ENCODE data around the gene FAM83G. TPM values are rescaled to one million over a fixed set of nuclear protein-coding genes. Genes with fewer than 3 reads are reported as not detected.

The FAM83G gene
- total RNA-seq, 4 donors from 2014 or later, result 1.0 to 10.7 (median 1.8) TPM

DNA sequence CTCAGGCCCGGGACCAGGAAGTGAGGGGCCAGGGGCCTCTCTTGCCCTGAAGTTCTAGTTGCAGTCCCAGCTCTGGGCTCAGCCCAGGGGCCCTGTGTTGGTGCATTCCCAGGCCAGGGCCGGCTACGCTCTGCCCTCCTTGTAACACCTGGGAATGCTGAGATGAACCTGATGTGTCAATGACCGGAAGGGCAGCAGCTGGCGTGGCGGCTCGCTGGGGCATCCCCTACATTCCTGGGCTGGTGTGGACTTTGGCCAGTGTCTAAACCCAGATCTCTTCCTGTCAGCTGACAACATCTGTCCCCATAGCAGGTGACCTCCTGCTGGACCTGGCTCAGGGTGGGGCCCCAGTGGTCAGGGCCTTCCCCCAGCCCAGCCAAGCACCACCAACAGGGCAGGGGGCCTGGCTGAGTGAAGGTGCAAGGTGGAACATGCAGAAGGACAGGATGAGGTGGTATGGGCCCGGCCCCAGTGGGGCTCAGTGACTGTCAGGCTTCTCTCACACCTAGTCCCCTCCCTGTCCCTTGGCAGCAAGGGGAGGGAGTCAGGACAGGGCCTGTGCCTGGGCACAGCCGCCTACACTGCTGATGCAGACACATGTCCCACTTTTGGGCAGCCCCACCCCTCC is 15.9 kb downstream of the FAM83G start:
- Histone ChIP-seq H3K4me1 (no peaks in the 10 kb centered on the region), H3K36me3 (no peaks in the 10 kb centered on the region), H3K9me3 (no peaks in the 10 kb centered on the region), H3K27ac (no peak overlapping the region), H3K27me3 (no peaks in the 10 kb centered on the region), H3K4me3 (no peak overlapping the region)
- TF ChIP-seq CTCF (IDR thresholded peaks at IDR 0.05), result no peak
- TF ChIP-seq POLR2A (IDR thresholded peaks at IDR 0.05), result no peak
- no peak for DNase-seq
- intact Hi-C loops (cut with DNase I; ENCODE audit: low total_unique reads), result no loop called here

GRCh38 chr17:18987862-18988545 is 16.6 kb downstream of the FAM83G start:
- intact Hi-C loops (cut with DNase I; ENCODE audit: low total_unique reads), result no loop called here
- Histone ChIP-seq H3K36me3 (no peaks in the 10 kb centered on the region), H3K4me1 (no peaks in the 10 kb centered on the region), H3K9me3 (no peaks in the 10 kb centered on the region), H3K4me3 (no peak overlapping the region), H3K27me3 (no peaks in the 10 kb centered on the region), H3K27ac (no peak overlapping the region)
- no peak for TF ChIP-seq POLR2A (IDR thresholded peaks at IDR 0.05)
- TF ChIP-seq CTCF (IDR thresholded peaks at IDR 0.05), result no peak
- no peak for DNase-seq

DNA sequence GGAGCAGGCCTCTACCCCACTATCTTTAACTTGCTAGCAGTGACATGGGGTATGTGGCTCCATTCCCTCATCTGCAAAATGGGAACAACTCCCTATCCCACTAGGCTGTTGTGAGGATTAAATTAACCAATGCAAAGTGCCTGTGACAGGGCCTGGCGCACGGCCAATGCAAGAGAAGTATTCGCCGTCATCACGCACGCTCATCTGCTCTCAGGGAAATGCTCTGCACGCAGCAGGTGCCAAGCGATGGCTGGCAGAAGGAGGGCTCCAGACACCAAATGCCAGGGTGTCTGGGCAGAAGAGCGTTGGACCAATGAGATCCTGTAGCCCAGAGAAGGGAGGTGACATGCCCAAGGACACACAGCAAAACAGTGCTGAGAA is 17.3 kb downstream of the FAM83G start:
- no peak for DNase-seq
- Histone ChIP-seq H3K27ac (no peak overlapping the region), H3K27me3 (no peaks in the 10 kb centered on the region), H3K4me1 (no peaks in the 10 kb centered on the region), H3K9me3 (no peaks in the 10 kb centered on the region), H3K36me3 (no peaks in the 10 kb centered on the region), H3K4me3 (no peak overlapping the region)
- intact Hi-C loops (cut with DNase I; ENCODE audit: low total_unique reads), result no loop called here
- TF ChIP-seq POLR2A (IDR thresholded peaks at IDR 0.05), result no peak
- TF ChIP-seq CTCF (IDR thresholded peaks at IDR 0.05), result no peak

- Histone ChIP-seq H3K9me3 (no peaks in the 10 kb centered on the region), H3K4me1 (no peaks in the 10 kb centered on the region), H3K27ac (no peak overlapping the region), H3K36me3 (no peaks in the 10 kb centered on the region), H3K27me3 (no peaks in the 10 kb centered on the region), H3K4me3 (no peak overlapping the region)
- intact Hi-C loops (cut with DNase I; ENCODE audit: low total_unique reads), result no loop called here
- no peak for DNase-seq
- TF ChIP-seq CTCF (IDR thresholded peaks at IDR 0.05) (no peak), POLR2A (IDR thresholded peaks at IDR 0.05) (no peak)
These were observed 17.9 kb downstream of the FAM83G start for GRCh38 chr17:18986541-18987229.

DNA sequence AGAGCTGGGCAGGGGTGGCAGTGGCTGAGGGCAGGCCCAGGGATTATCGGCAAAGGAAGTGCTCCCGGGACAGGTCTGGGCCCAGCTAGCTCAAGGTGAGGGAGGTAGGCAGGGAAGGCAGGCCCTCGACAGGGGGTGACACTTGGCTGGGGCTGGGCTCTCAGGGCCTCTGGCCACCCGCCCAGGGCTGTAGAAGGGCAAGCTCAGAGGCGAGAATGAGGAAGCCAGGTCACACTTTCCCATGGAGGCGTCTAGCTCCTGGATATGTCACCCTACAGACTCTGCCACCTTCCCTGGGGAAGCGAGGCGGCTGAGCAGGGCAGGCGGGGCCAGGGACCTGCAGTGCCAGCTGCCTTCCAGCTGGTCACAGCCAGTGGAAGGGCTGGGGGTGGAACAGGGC is 19.1 kb downstream of the FAM83G start:
- DNase-seq, result no peak
- intact Hi-C loops (cut with DNase I; ENCODE audit: low total_unique reads), result no loop called here
- TF ChIP-seq CTCF (IDR thresholded peaks at IDR 0.05) (no peak), POLR2A (IDR thresholded peaks at IDR 0.05) (no peak)
- Histone ChIP-seq H3K36me3 (no peaks in the 10 kb centered on the region), H3K9me3 (no peaks in the 10 kb centered on the region), H3K4me1 (no peaks in the 10 kb centered on the region), H3K27me3 (no peaks in the 10 kb centered on the region), H3K4me3 (no peak overlapping the region), H3K27ac (no peak overlapping the region)
